NB4 (cell line): ENCODE measurements around the gene KCND1.

ENCODE experiments used
- CTCF ChIP-seq: IDR thresholded peaks from one replicate; pipeline ENCODE4 v1.5.1; 2012; ENCODE audit warnings: low read depth, low read length
- MAX ChIP-seq: IDR thresholded peaks from 2 replicates; pipeline ENCODE4 v1.6.1; 2011; ENCODE audit warnings: low read depth, low read length

- TF ChIP-seq MAX = no peak
- TF ChIP-seq CTCF = no peak
Measured at GRCh38 chrX:48992341-48992740, 20.7 kb upstream of the KCND1 start.
